GM12874 (cell line): ENCODE data around the gene DENND6B.

Experiments
- CTCF ChIP-seq: IDR thresholded peaks from 2 replicates; pipeline ENCODE4 v1.5.1; 2011; ENCODE audit warnings: low read depth, mild to moderate bottlenecking, control low read depth, low read length, moderate library complexity; ENCODE audit not compliant: insufficient read depth

Gene DENND6B

GRCh38 chr22:50259302-50259701 is 67.5 kb downstream of the DENND6B start:
- no peak for TF ChIP-seq CTCF
